ENCODE measurements around the gene RLN3.

RLN3 gene

GRCh38 chr19:14027856-14028450, at the start of gene RLN3:
Gene RLN3, plus strand, starts transcription at chr19:14028148. Its CDS starts 57 bp downstream, at chr19:14028205.
- DNase-seq: no peak

DNA sequence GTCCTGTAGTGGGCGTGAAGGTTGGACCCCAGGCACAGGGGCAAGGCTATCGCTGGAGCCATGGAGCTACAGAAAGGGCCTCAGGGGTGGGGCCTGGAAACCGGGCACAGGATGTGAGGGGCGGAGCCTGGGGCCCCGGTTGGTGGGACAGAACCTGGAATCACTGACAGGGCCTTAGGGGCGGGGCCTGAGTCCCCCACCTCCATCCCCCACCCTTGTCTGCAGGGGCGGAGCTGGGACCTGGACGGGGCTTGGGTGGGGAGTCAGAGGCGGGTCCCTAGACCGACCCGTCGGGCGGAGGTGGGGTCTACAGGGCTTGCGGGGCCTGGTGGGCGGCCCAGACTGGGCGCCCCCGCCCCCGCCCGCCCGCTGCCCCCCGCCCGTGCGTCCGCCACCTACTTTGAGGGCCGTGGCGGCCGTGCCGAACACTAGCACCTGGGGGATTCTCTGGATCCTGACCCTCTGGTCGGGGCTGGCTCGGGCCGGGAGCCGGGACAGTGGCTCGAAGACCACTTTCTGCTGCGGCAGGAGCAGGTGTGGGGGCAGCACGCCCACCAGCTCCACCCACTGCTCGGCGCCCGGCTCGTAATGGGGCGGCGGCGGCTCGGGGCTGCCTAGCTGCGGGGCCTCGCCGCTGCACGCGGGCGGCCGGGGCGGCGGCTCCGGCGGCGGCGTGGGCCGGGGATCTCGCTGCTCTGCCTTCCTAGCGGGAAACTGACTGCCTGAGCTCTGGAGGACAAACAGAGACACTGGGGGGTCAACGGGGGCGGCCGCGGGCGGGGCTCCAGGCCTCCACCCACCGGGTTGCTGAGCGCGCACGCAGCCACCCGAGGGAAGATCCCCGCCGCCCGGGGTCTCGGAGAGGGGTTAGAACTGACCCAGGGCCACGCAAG, 49.4 kb upstream of the RLN3 start:
- DNase-seq: no peak

GRCh38 chr19:13979244-13979615, 48.7 kb upstream of the RLN3 start:
- no peak for DNase-seq

- DNase-seq: no peak
These were observed 48.3 kb upstream of the RLN3 start for GRCh38 chr19:13979686-13980085.

- DNase-seq: no peak
These were observed 47.6 kb upstream of the RLN3 start for GRCh38 chr19:13980340-13980739.

- no peak for DNase-seq
These were observed 46.9 kb upstream of the RLN3 start for GRCh38 chr19:13981021-13981420.

GRCh38 chr19:13981467-13981866, 46.5 kb upstream of the RLN3 start:
- DNase-seq: no peak

DNA sequence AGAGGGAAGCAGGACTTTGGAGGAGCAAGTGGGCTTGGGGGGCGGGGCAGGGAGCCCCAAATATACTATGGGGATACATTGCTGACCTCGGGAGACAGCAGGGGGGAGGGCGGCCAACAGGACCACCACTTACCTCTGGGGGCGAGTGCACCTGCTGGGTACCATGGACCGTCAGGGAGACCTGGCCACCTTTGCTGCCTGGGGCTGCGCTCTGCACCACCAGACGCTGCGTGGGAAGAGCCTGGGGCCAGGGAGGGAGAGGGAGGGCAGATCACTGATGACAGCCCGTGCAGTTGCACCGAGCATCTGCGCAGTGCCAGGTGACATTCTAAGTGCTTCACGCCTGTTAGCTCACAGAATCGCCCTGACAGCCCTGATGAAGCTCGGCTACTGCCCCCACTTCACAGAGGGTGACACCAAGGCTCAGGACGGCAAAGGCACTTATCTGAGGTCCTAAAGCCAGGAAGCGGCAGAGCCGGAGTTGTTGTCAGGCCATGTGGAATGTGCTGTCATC, 45.9 kb upstream of the RLN3 start:
- no peak for DNase-seq

DNA sequence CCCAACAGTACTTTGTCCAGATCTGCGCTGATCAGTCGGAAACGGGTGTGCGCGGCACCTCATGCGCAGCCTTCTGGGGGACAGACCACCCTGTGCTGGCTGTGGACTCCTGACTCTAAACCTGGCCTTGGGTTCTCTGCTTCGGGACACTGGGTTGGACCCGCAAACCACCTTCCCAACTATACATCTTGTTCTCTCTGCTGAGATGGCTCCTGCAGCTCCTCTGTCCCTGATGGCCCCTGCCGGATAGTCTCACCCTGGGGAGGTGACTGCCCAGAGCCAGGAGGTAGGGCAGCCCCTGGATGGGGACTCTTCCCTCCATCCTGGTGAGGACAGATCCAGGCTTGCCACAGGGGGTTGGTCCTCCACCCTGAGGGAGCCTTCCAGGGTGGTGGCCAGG, 45.2 kb upstream of the RLN3 start:
- DNase-seq: no peak

DNA sequence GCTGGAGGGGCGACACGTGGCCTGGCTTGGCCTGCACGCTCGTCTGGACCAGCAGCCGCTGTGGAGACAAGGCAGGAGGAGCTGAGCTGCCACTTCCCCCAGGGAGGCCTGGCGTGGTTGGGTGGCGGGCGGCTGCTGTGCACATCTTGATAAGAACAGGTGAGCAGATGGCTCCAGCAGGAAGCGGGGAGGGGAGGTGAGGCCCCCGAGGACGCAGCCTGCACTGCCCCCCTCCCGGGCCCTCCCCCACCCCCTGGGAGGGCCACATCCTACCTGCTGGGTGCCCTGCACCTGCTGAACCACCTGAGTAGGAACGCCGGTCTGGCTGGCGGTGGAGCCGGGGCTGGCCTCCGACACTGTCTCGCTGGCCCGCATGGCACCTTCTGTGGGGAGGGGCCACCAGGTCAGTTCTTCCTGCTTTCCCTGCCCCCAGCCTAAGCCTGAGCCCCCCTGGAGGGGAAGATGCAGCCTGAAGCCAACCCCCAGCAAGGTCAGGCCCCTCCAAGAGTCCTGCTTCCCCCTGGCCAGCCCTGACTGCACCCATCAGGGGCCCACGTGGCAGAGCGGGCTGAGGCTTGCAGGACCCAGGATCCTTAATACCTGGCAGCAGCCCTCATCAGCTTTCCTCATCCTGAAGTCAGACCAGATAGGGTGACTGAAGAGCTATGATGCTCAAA, 44.6 kb upstream of the RLN3 start:
- DNase-seq: no peak

DNA sequence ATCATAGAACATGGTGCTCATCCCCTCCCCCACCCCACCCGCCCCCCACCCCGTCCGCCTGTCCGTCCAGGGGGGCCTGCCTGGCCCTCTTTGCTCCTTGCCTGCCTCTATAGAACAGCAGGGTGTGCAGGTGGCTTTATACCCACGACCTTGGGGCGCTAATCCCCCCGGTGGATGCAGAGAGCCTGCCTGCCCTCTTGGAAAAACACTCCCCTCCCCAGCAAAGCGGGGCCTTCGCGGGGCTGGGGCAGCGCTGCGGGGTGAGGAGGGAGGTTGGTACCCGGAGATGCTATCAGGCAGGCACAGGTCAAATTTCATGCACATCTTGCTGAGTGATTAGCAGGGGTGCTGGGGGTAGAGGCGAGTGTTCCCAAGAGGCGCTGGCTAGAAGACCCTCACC, 43.8 kb upstream of the RLN3 start:
- DNase-seq: no peak

- DNase-seq: no peak
These were observed 42.8 kb upstream of the RLN3 start for GRCh38 chr19:13984875-13985741.

DNA sequence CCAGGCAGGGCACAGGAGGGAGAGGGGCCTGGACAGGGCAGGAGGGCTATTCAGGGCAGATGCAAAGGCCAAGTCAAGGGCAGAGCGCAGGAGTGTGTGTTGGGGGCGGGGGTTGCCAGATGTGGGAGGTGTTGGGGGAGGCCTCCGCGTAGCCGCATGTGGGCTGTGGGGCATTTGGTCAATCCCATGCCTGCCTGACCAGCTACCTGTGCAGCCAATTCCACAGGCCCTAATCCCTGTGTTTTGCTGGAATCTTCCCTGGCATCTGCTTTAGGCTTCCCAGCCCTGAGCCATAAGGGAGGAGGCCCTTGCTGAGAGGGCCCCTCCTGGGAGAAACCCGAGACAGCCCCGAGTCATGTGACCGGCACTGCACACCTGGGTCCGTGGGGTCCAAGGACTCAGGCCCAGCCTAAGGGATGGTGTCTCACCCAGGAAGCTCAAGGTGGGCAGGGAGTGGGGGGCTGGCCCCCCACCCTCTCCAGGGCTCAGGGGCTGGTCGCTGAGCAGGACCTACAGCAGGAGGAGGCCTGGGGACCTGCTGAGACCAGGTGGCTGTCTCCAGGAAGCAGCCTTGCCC, 42.1 kb upstream of the RLN3 start:
- no peak for DNase-seq

DNA sequence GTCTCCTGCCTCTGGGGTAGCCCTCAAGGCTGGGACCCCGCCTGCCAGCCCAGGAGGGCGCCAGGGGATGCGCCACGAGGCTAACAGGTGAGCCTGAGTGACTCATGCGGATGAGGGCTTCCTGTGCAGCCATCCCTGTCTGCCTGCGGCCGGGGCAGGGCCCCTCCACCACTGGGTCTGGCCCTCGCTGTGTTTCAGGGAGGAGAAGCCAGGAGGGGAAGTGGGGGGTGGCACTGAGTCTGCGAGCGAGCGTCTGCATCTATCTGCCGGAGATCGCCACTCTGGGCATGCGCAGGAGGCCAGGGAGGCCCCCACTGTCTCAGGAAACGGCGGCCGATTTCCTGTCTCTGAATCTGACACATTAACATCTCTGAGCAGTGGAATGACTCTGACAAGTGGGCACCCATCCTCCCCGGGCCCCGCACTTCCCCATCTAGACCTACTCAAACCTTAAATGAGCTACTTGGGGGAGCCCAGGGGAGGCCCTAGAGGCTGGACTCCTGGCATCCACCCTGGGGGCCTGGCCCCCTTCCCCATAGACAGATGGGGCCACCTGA, 41.5 kb upstream of the RLN3 start:
- DNase-seq: no peak

DNA sequence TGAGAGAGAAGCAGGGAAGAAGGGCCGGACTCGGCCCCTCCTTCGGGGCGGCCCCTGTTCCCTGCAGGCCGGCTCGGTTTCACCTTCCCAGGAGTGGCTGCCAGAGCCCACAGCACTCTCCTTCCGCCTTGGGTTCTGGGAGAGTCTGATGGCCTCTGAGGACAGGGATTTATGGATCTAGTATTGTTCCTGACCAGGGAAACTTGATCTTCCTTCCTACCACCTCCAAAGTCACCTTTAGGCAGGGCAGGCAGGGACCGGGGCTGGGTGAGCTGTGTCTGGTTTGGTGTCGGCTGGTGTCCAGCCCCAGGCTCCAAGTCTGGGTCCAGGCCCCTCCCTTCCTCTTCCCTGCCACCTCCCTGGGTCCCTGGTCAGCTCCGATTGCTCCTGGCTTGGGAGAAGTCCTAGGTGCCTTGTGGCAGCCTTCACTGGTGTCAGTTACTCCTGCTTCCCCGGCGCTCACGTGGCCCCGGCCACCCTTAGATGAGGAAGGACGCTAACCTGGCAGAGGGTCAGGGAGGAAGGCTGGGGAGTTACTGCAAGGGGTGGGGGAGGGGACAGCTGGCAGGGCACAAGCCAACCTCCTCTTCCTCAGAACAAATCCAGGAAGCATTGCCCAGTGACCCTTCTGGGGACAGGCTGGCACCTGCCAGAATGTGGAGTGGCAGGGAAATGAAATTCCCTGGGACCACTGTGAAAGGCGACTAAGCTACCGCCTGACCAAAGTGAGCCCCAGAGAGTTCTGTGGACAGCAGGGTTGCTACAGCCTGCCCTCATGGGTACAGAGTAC, 40.7 kb upstream of the RLN3 start:
- no peak for DNase-seq

GRCh38 chr19:13989487-13989886, 38.5 kb upstream of the RLN3 start:
- no peak for DNase-seq

- DNase-seq: no peak
These were observed 37.9 kb upstream of the RLN3 start for GRCh38 chr19:13990085-13990484.

DNA sequence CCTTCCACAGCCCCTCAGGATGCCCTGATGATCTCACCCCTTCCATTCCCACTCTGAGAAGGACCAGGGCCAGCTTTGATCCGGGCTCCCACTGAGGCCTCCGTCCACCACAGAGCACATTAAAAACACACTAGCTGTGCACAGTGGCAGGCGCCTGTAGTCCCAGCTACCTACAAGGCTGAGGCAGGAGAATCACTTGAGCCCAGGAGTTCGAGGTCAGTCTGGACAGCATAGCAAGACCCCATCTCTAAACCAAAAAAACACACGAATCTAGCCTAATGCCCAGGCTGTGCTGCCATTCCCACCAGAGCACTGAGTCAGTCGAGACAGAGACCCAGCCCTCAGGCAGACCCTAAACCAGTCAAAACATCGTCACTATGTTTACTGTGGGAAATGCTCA, 35.9 kb upstream of the RLN3 start:
- DNase-seq: no peak

GRCh38 chr19:13993590-13994300, 34.2 kb upstream of the RLN3 start:
- DNase-seq: no peak

DNA sequence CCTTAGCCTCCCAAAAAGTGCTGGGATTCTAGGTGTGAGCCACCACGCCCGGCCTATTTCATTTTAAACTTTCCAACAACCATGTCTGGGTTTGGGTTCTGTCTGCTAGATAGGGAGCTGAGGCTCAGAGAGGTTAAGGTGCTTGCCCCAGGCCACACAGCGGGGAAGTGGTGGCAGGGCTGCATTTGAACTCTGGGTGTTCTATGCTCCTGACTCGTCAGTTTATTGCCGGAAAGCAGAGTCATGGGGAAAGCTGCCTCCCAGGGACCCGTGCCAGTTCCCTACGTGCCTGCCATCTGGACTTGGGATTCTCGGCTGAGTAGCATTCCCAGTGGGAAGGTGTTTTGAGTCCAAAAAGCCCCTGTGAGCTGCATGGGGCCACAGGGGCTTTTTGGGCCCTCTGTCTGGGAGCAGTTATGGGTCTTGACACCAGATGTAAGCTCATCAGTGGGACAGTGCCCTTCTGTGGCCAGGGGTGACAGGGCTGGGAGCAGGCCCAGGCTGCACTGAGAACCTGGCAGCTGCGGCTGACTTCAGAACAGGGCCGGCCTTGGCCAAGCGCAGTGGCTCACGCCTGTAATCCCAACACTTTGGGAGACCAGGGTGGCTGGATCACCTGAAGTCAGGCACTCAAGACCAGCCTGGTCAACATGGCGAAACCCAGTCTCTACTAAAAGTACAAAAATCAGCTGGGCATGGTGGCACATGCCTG, 32.8 kb upstream of the RLN3 start:
- DNase-seq: no peak

All from GOT3 (cell line).